HG03521 (cell line): ENCODE results near the gene SSC5D.

Experiments used
- ATAC-seq: cut with Tn5 transposase; IDR thresholded peaks from one replicate; pipeline ENCODE4 v1.9.1; 2021; ENCODE audit warnings: mild to moderate bottlenecking, moderate library complexity; ENCODE audit not compliant: unreplicated experiment

Gene SSC5D

DNA sequence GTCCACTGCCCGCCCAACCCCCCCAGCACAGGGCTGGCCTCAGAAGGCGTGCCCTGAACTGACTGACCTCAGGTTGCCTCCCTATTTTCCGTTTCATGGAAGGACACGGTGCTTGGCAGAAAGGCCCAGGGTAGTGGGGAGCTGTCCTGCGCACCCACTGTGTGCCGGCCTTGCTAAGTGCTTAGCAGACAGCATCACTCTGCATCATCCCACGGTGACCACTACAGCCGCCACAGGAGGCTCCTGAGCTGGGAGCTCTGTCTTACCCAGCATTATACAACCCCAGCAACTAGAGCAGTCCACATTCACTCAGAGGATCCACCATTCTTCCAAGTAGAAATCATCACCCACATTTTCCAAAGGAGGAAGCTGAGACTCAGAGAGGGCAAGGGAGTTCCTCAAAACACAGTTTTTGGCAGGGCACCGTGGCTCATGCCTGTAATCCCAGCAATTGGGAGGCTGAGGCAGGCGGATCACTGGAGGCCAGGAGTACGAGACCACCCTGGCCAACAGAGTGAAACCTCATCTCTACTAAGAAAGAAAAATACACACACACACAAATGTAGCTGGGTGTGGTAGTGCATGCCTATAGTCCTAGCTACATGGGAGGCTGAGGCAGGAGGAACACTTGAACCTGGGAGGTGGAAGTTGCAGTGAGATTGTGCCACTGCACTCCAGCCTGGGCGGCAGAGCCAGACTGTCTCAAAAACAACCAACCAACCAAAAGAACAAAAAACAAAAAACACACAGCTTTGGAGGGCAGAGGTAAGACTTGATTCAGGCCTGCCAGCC, 47.1 kb downstream of the SSC5D start:
- ATAC-seq: no peak

DNA sequence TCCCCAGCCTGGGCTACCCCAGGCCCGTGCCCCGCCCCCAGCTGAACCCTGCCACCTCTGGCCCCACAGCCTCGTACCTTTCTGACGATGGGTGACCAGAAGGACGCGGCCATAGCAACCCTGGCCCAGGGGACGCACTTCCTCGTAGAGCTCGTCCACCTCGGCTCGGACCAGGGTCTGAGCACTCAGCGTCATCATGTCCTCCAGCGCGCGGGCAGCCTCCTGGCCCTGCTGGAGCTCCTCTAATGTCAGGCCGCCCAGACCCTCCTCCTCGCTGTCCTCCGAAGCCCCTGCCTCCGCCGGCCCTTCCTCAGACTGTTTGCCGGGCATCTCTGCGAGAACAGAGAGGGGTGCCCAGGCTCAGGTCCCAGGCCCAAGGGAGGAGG, 47.7 kb downstream of the SSC5D start:
- no peak for ATAC-seq

DNA sequence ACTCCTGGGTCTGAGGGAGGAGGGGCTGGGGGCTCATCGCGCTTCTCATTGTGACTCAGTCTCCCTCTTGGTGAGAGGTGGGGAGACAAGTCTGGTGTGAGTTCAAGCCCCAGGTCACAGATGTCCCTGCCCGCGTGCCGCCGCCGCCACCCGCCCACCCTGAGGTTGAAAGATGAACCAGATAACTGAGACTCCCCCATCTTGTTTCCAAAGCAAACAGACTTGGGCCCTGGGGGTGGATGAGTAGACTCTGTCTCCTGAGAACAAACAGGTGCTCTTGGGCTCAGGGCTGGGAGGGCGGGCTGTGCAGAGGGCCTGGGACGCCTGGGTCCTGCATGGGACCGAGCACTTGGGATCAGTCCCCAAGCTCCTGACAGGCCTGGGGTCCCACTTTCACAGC, 48.1 kb downstream of the SSC5D start:
- ATAC-seq: no peak

DNA sequence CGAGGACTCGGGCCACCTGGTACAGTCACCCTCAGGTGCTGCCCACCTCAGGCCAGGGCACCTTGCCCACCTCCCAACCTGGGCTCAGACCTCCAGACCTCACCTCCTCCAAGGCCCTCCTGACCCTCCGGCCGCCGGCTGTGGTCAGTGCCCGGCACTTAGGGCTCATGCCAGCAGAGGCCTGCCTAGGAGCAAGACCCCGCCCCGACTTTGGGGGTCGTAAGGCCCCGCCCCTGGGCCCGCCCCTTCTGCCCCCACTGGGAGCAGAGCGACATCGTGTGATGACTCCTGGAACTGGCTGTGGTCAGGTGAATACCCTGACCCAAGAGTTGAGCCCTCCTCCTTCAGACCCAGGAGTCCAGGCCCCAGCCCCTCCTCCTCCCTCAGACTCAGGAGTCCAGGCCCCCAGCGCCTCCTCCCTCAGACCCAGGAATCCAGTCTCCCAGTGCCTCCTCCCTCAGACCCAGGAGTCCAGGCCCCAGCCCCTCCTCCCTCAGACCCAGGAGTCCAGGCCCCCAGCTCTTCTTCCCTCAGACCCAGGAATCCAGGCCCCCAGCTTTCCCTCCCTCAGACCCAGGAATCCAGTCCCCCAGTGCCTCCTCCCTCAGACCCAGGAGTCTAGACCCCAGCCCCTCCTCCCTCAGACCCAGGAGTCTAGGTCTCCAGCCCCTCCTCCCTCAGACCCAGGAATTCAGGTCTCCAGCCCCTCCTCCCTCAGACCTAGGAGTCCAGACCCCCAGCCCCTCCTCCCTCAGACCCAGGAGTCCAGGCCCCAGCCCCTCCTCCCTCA, 48.9 kb downstream of the SSC5D start, which contains the start of gene SBK2:
SBK2 (minus strand) TSS at position 183 of the 790 bp plus-strand sequence. CDS start 839 bp downstream, outside the sequence.
- ATAC-seq: no peak

DNA sequence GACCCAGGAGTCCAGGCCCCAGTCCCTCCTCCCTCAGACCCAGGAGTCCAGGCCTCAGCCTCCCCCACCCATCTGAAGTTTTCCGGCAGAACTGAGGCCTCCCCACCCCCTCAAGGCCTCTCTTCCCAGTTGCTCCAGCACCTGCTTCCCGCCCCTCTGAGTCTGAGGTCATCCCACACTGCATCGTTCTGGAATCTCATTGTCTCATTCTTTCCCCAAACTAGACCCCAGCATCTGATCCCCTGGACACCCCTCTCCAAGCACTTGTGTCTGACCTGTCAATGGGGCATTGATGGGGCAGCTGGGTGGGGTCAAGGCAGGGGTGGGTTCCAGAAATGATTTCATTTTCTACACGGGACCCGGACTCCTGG, 49.5 kb downstream of the SSC5D start:
- ATAC-seq: no peak

DNA sequence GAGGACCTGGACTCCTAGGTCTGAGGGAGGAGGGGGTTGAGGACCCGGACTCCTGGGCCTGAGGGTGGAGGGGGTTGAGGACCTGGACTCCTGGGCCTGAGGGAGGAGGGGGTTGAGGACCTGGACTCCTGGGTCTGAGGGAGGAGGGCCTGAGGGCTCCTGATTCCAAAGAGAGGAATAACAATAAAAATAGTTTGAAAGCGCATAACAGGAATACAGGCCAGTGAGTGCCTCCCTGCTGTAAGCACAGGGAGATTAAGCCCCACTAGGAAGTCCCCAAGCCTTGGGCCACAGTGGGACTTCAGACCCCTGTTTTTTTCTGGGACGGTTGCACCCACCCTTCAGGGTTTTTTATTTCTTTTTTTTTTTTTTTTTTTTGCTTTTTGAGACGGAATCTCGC, 49.9 kb downstream of the SSC5D start:
- ATAC-seq: no peak

DNA sequence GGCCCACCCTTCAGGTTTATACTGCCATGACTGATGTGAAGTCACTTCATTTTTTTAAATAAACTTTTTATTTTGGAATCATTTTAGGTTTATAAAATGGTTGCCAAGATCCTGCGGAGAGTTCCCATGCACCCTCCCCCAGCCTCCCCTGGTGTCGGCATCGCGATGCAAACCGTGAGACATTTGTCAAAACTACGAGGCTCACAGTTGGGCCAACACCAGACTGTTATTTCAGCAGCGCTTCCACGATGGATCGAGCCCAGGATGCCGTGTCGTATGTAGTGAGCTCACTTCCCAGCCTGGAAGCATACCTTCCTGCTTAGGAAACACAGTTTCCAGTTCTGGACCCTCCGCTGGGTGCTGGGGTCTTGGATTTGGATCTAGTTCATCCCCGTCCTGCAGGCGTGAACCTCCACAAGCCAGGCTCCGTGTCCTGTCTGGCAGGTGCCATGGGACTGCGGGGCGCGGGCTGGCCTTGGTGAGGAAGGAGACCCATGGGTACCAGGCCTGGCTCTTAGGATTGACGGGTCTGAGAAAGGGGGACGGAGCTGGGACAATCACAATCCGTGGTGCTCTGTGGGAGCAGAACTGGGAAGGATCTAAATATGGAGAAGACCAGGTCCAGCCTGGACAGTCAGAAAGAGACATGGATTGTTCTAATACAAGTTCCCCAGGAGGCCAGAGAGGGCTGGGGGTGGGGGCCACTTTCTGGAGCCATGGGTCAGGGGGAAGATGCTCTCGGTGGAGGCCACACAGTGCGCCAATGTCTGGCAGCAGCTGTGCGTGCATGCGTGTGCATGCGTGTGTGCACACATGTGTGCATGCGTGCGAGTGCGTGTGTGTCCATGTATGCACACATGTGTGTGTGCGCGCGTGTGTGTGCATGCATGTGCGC, 51.1 kb downstream of the SSC5D start:
- ATAC-seq: no peak

DNA sequence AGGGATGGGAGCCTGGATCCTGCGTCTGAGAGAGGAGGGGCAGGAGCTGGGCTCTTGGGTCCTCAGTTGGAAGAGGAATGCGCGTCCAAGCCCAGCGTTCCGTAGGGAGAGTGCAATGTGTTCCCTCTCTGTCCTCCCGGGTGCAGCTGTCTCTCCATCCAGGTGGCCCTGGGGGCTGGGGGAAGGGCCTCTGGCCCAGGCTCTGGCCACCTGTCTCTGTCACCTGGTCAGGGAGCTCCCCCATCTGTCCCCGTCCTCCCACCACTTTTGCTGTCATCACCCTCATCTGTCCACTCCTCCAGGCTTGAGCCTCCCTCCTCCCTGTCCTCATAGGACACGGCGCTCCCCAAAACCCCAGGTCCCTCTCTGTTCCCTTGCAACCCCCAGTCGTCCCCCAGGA, 52.4 kb downstream of the SSC5D start:
- no peak for ATAC-seq

DNA sequence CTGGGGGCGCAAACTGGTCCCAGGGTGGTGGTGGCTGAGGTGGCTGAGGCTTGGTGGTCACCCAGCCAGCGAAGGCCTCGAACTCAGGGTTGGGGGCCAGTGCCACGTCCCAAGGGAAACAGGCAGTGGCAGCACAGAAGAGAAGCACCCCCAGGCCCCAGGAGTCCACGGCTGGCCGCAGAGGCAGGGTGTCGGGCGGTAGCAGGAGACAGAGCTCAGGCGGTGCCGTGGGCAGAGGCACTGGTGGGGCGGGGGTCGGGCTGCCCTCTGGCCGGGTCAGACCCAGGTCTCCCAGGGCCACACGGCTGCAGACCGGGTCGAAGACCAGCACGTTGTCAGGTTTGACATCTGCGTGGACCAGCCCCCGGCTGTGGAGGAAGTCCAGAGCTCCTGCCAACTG, 52.9 kb downstream of the SSC5D start:
- no peak for ATAC-seq

DNA sequence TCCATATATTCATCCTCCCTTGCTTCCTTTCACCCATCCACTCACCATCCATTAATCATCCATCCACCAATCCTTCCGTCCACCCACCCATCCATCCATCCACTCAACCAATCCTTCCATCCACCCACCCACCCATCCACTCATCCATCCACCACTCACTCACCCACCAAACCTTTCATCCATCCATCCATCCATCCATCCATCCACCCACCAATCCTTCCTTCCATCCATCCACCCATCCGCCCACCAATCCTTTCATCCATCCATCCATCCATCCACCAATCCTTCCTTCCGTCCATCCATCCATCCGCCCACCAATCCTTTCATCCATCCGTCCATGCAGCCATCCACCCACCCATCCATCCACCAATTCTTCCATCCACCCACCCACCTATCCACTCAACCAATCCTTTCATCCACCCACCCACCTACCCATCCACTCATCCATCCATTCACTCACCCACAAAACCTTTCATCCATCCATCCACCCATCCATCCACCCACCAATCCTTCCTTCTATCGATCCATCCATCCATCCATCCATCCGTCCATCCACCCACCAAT, 54.1 kb downstream of the SSC5D start:
- no peak for ATAC-seq

DNA sequence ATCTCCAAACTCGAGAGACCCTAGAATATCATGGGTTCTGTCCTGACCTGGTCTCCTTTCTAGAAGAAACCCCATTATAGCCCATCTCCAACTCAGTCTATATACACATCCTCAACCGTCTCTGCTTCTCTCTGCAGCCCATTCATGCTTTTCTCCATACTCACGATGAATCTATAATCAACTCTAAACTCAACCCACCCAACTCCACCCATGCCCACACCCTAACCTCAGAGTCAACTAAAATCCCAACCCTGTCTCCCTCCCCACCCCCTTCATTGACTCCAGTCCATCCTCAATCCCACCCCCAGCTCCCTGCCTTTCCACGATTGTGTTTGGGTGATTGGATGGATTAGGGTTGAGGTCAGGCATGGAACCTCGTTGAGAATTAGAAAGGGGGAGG, 55.3 kb downstream of the SSC5D start:
- ATAC-seq: no peak

DNA sequence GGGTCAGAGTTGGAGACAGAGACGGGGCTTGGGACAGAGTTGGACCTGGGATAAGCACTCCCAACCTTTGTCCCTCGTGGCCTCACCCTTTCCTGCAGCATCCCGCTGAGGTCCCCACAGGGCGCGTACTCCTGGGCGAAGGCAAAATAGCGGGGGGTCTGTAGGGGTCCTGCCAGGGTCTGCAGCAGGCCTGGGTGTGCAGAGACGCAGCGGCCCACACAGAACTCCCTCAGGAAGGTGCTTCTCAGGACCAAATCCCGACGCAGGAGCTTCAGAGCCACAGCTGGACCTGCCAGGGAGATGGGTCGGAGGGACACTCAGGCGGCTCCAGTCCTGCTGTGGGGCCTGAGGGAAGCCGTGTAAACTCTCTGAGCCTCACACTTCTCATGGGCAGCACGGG, 55.8 kb downstream of the SSC5D start:
- ATAC-seq: no peak

DNA sequence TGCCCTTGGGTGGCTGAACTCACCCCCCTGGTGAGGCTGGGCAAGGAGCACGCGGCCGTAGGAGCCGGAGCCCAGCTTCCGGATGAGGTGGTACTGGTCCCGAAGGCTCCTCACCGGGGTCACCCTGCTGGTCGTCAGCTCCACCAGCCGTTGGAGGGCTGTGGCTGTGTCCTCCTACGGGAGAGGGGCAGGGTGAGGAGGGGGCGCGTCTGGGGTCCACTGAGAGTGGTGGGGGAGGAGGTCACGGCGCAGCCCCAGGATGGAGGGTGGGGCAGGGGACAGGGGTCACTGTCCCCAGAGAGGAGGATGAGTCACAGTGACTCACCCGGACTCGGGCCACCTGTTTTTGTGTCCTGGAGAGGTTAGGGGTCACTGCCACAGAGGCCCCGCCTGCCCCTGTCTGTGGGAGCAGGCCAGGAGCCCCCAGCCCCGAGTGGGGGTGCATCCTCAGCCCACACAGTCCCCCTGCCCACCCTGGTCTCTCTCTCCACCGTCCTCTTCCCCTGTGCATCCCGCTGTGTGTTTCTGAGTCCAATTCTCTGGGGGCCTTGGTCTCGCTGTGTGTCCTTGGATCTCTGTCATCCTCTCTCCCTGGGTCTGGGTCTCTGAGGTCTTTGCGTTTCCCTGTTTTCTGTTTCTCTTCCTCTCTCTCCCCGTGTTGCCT, 56.7 kb downstream of the SSC5D start:
- no peak for ATAC-seq

DNA sequence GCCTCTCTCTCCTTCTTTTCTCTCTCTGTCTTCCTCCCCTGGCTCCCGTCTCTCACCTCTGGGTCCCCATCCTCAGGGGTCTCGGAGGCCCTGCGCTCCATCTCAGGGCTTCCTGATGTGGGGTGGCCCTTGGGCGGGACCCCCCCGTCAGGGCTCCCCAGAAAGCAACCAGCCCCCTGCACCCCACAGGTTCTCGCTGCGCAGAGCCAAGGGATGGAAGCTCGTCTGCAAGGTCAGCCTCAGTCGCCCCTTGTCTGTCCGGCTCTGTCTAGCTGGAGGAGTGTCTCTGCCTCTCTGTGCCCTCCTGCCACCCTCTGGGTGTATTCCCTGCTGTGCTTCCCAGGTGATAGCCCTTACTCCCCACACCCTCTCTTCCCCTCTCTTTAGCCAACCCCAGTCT, 57.2 kb downstream of the SSC5D start, which contains the start of gene SBK3:
SBK3 (minus strand) TSS at position 101 of the 400 bp plus-strand sequence; CDS start at position 101, 0 bp downstream.
- no peak for ATAC-seq

DNA sequence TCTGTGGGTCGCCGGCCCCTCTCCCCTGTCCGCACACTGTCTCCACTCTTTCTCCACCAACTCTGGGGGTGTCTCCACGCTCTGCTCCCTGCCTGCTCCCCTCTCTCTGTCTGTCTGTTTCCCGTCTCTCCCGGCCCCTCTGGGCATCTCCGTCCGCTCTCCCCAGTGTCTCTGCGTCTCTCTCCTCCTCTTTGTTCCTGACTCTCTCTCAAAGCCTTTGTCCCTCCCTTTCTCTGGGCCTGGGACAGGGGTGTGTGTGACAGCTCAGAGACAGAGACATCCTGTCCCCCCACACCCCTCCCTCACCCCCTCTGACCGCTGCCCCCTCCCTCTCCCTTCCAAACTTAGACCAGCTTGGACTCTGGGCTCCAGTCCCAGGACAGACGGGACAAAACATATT, 57.8 kb downstream of the SSC5D start:
- no peak for ATAC-seq

DNA sequence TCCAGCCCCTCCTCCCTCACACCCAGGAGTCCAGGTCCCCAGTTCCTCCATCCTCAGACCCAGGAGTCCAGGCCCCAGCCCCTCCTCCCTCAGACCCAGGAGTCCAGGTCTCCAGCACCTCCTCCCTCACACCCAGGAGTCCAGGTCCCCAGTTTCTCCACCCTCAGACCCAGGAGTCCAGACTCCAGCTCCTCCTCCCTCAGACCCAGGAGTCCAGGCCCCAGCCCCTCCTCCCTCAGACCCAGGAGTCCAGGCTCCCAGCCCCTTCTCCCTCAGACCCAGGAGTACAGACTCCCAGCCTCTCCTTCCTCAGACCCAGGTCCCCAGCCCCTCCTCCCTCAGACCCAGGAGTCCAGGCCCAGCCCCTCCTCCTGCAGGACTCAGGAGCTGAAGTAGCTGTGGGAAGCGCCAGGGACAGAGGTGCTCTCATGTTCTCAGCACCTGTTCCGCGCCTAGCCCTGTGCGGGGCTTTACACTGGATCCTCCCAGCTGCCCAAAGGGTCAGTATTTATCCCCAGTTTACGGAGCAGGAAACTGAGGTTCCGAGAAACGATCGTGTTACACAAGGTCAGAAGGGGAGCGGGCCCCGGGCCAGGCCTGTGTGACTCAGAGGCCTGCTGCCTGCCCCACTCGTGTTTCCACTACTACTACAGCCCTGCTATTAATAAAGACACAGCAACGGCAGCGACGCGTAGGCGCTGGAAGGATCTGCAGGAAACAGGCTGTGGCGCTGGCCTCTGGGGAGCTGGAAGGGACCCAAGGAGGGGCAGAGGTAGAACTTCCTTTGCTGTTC, 58.8 kb downstream of the SSC5D start:
- no peak for ATAC-seq

DNA sequence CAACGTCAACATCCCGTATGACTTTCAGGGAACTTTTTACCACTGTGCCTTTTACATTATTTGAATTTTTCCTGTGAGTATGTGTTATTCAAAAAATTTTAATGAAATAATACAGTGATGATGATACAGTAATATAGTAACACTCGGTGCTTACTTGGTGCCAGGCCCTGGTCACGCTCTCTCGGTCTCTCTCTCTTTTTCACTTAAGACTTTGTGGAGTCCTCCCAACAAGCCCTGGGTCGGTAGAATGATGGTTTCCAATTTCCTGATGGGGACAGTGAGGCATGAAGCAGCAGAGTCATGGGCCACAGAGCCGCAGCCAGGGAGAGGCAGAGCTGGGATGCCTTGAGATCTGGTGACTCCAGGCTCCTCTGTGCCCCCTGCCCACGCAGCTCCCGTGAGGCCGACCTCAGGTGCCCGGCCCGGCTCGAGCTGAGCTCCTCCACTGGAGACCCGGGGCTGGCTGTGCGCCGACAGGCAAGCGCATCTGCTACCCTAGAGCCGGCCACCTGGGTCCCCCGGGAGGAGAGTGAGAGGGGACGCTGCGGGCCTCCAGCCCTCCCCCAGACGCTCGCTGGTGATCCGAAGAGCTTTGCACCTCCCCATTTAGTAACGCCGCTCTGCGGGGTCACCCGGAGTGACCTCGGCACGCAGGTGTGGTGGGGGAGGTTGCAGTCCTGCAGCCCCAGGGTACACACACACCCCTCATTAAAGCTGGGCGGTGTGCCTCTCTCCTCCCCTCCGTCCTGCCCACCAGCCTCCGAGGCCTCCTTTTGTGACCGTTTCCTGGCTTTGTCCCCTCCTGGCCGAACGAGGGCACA, 61.5 kb downstream of the SSC5D start:
- ATAC-seq: no peak

DNA sequence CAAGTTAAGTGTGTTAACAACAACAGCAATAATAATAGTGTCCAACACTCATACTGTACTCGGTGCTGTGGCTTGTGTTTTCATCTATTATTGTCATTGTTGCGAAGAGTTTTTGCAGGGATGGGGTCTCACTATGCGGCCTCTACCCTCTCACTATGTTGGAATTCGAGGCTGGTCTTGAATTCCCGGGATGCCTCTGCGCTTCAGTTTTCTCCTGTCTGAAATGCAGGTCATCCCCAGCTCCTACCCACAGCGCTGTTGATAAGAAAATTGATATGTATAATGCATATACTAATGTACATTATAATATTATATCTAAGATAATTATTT, 62.0 kb downstream of the SSC5D start:
- ATAC-seq: no peak

DNA sequence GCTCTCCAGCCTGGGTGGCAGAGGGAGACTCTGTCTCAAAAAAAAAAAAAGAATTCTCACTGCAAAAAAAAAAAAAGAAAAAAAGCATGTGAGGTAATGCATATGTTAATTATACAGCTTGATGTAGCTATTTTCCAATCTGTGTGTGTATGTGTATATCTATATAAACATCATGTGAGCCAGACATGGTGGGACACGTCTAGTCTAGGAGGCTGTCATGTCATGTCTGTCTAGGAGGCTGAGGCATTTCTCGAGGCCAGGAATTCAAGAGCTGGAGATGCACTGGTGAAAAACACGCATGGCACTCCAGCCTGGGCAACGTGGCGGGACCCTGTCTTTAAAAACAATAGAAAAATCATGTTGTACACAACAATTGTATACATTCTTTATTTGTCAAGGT, 64.0 kb downstream of the SSC5D start:
- ATAC-seq: no peak
